Trophoblast cell (in vitro differentiated cells and primary cell): ENCODE measurements around the gene RNASE8.

ENCODE experiments used
- DNase-seq, 2 donors: peaks; one replicate each; pipeline ENCODE4 v3.0.0-alpha.2; 2016
- H2AFZ ChIP-seq: 2 replicates; pipeline ENCODE4 v1.6.1; 2013; ENCODE audit warnings: low read length, moderate library complexity, mild to moderate bottlenecking; ENCODE audit not compliant: insufficient read depth, poor library complexity
- H2AK5ac ChIP-seq: 2 replicates; pipeline ENCODE4 v1.6.1; 2013; ENCODE audit warnings: mild to moderate bottlenecking, low read length
- H2BK120ac ChIP-seq: 2 replicates; pipeline ENCODE4 v1.6.1; 2013; ENCODE audit warnings: low read length, mild to moderate bottlenecking, moderate library complexity; ENCODE audit not compliant: insufficient read depth, poor library complexity
- H2BK12ac ChIP-seq: 2 replicates; pipeline ENCODE4 v1.6.1; 2013; ENCODE audit warnings: mild to moderate bottlenecking, low read length, moderate library complexity
- H2BK5ac ChIP-seq: 2 replicates; pipeline ENCODE4 v1.6.1; 2013; ENCODE audit warnings: low read length, low read depth, moderate library complexity, mild to moderate bottlenecking; ENCODE audit not compliant: poor library complexity
- H3K14ac ChIP-seq: 2 replicates; pipeline ENCODE4 v1.6.1; 2013; ENCODE audit warnings: mild to moderate bottlenecking, low read length
- H3K18ac ChIP-seq: 2 replicates; pipeline ENCODE4 v1.6.1; 2013; ENCODE audit warnings: mild to moderate bottlenecking, low read length
- H3K23ac ChIP-seq: 2 replicates; pipeline ENCODE4 v1.6.1; 2013; ENCODE audit warnings: low read length
- H3K27ac ChIP-seq: 2 replicates; pipeline ENCODE4 v1.5.1; 2013; ENCODE audit warnings: low read depth, mild to moderate bottlenecking, inconsistent platforms, low read length, moderate library complexity
- H3K27me3 ChIP-seq: 2 replicates; pipeline ENCODE4 v1.6.1; 2013; ENCODE audit warnings: inconsistent platforms, mild to moderate bottlenecking, low read length, moderate library complexity; ENCODE audit not compliant: insufficient read depth
- H3K36me3 ChIP-seq, 2 experiments: 1 replicate in 1 of 2; 2 replicates in 1 of 2; pipeline ENCODE4 v1.6.1; 2013; ENCODE audit warnings: low read length in 2 of 2, mild to moderate bottlenecking in 2 of 2, moderate library complexity in 1 of 2; ENCODE audit not compliant: insufficient read depth in 2 of 2, control insufficient read depth in 1 of 2
- H3K4ac ChIP-seq: 2 replicates; pipeline ENCODE4 v1.6.1; 2013; ENCODE audit warnings: low read depth, mild to moderate bottlenecking, low read length, moderate library complexity
- H3K4me1 ChIP-seq, 2 experiments: 1 replicate in 1 of 2; 2 replicates in 1 of 2; pipeline ENCODE4 v1.6.1; 2013; ENCODE audit warnings: low read length in 2 of 2, mild to moderate bottlenecking in 2 of 2, moderate library complexity in 1 of 2; ENCODE audit not compliant: insufficient read depth in 2 of 2, control insufficient read depth in 1 of 2
- H3K4me2 ChIP-seq: 2 replicates; pipeline ENCODE4 v1.6.1; 2013; ENCODE audit warnings: inconsistent platforms, mild to moderate bottlenecking, low read length, moderate library complexity
- H3K4me3 ChIP-seq: 2 replicates; pipeline ENCODE4 v1.5.1; 2013; ENCODE audit warnings: mild to moderate bottlenecking, low read depth, low read length, inconsistent platforms
- H3K79me1 ChIP-seq: one replicate; pipeline ENCODE4 v1.6.1; 2013; ENCODE audit warnings: low read length
- H3K79me2 ChIP-seq: 2 replicates; pipeline ENCODE4 v1.6.1; 2013; ENCODE audit warnings: low read length, mild to moderate bottlenecking; ENCODE audit not compliant: control insufficient read depth, insufficient read depth, poor library complexity
- H3K9ac ChIP-seq: 2 replicates; pipeline ENCODE4 v1.6.1; 2013; ENCODE audit warnings: mild to moderate bottlenecking, low read length
- H3K9me3 ChIP-seq: 2 replicates; pipeline ENCODE4 v1.6.1; 2013; ENCODE audit warnings: low read depth, mild to moderate bottlenecking, control low read depth, inconsistent platforms, low read length; ENCODE audit not compliant: insufficient read depth
- H4K12ac ChIP-seq: 2 replicates; pipeline ENCODE4 v1.6.1; 2013; ENCODE audit warnings: low read depth, mild to moderate bottlenecking, low read length, moderate library complexity
- H4K8ac ChIP-seq: 2 replicates; pipeline ENCODE4 v1.6.1; 2013; ENCODE audit warnings: low read depth, mild to moderate bottlenecking, low read length, moderate library complexity
- H4K91ac ChIP-seq: one replicate; pipeline ENCODE4 v1.6.1; 2013; ENCODE audit warnings: low read depth, mild to moderate bottlenecking, low read length, moderate library complexity
- WGBS: extraction: QIAGEN DNeasy Blood & Tissue Kit; methylation state at CpG from one replicate; pipeline ENCODE4 v1.1.7; 2013; ENCODE audit warnings: missing lambda C conversion rate; ENCODE audit not compliant: insufficient read length, insufficient coverage; ENCODE audit errors: extremely low coverage; 5-methylcytosine and 5-hydroxymethylcytosine counted together

Gene RNASE8

GRCh38 chr14:21032326-21033132 is 25.1 kb upstream of the RNASE8 start:
- H3K23ac ChIP-seq: no peak overlapping the region
- WGBS: no CpG with 5 or more reads among the region's 5 CpGs
- no peak overlapping the region for H3K4ac ChIP-seq
- H2AFZ ChIP-seq: no peak overlapping the region
- H3K27me3 ChIP-seq: no peaks in the 10 kb centered on the region
- H2BK120ac ChIP-seq: no peak overlapping the region
- no peak overlapping the region for H3K4me2 ChIP-seq
- H3K79me1 ChIP-seq: no peaks in the 10 kb centered on the region
- no peaks in the 10 kb centered on the region for H3K79me2 ChIP-seq
- H2BK12ac ChIP-seq: no peak overlapping the region
- no peak overlapping the region for H3K9ac ChIP-seq
- H3K18ac ChIP-seq: no peak overlapping the region
- H3K36me3 ChIP-seq: no peaks in the 10 kb centered on the region
- no peak overlapping the region for H3K27ac ChIP-seq
- no peaks in the 10 kb centered on the region for H3K4me1 ChIP-seq
- no peak overlapping the region for H4K91ac ChIP-seq
- no peak overlapping the region for H3K4me3 ChIP-seq
- H4K12ac ChIP-seq: no peak overlapping the region
- no peak overlapping the region for H2AK5ac ChIP-seq
- no peak overlapping the region for H3K14ac ChIP-seq
- H4K8ac ChIP-seq: no peak overlapping the region
- peaks cover 2% of the 10 kb centered on the region for H3K9me3 ChIP-seq
- H2BK5ac ChIP-seq: no peak overlapping the region
- no peak for DNase-seq

GRCh38 chr14:21033133-21033698 is 24.4 kb upstream of the RNASE8 start:
- no peak overlapping the region for H4K8ac ChIP-seq
- no peaks in the 10 kb centered on the region for H3K79me1 ChIP-seq
- no peak overlapping the region for H3K23ac ChIP-seq
- no peaks in the 10 kb centered on the region for H3K79me2 ChIP-seq
- no peak overlapping the region for H3K4ac ChIP-seq
- no peak overlapping the region for H2BK12ac ChIP-seq
- H2BK120ac ChIP-seq: no peak overlapping the region
- H2AFZ ChIP-seq: no peak overlapping the region
- H3K4me2 ChIP-seq: no peak overlapping the region
- no peak overlapping the region for H3K18ac ChIP-seq
- peak overlapping the region; percentile 45 for H3K4me3 ChIP-seq
- H2AK5ac ChIP-seq: no peak overlapping the region
- no peak overlapping the region for H3K27ac ChIP-seq
- H3K9ac ChIP-seq: no peak overlapping the region
- peaks cover 2% of the 10 kb centered on the region for H3K9me3 ChIP-seq
- H3K14ac ChIP-seq: no peak overlapping the region
- H4K12ac ChIP-seq: no peak overlapping the region
- H3K27me3 ChIP-seq: no peaks in the 10 kb centered on the region
- DNase-seq: no peak
- WGBS: no CpG with 5 or more reads among the region's 4 CpGs
- no peaks in the 10 kb centered on the region for H3K36me3 ChIP-seq
- no peak overlapping the region for H2BK5ac ChIP-seq
- H4K91ac ChIP-seq: no peak overlapping the region
- H3K4me1 ChIP-seq: no peaks in the 10 kb centered on the region

GRCh38 chr14:21034707-21035106 is 22.9 kb upstream of the RNASE8 start, which contains the start of gene RNASE13:
RNASE13 (minus strand) TSS chr14:21034807; CDS start chr14:21034288, 519 bp downstream.
- H3K9me3 ChIP-seq: peaks cover 2% of the 10 kb centered on the region
- no peak within 1 kb of the TSS for H2BK5ac ChIP-seq
- H3K79me2 ChIP-seq: no peaks in the 10 kb centered on the region
- no peak within 1 kb of the TSS for H3K27ac ChIP-seq
- H3K4me3 ChIP-seq: no peak within 1 kb of the TSS
- no peak within 1 kb of the TSS for H3K4me2 ChIP-seq
- H4K12ac ChIP-seq: no peak within 1 kb of the TSS
- no peak within 1 kb of the TSS for H2AK5ac ChIP-seq
- no peak within 1 kb of the TSS for H2BK120ac ChIP-seq
- no peak within 1 kb of the TSS for H4K91ac ChIP-seq
- no peaks in the 10 kb centered on the region for H3K36me3 ChIP-seq
- no peak within 1 kb of the TSS for H3K9ac ChIP-seq
- H4K8ac ChIP-seq: no peak within 1 kb of the TSS
- H3K79me1 ChIP-seq: no peaks in the 10 kb centered on the region
- H2AFZ ChIP-seq: no peak within 1 kb of the TSS
- no peak for DNase-seq
- H3K23ac ChIP-seq: no peak within 1 kb of the TSS
- no peaks in the 10 kb centered on the region for H3K27me3 ChIP-seq
- H3K4me1 ChIP-seq: peaks cover 0 to 2% of the 10 kb centered on the region in 2 experiments
- no peak within 1 kb of the TSS for H3K4ac ChIP-seq
- WGBS: no CpG with 5 or more reads among the region's 5 CpGs
- H2BK12ac ChIP-seq: no peak within 1 kb of the TSS
- no peak within 1 kb of the TSS for H3K14ac ChIP-seq
- no peak within 1 kb of the TSS for H3K18ac ChIP-seq

GRCh38 chr14:21036751-21037150 is 20.9 kb upstream of the RNASE8 start:
- Histone ChIP-seq H3K4ac (no peak overlapping the region), H4K8ac (no peak overlapping the region), H3K4me3 (peak overlapping the region; percentile 23), H3K4me2 (no peak overlapping the region), H2BK12ac (no peak overlapping the region), H4K91ac (no peak overlapping the region), H3K9me3 (peaks cover under 1% of the 10 kb centered on the region), H2BK120ac (no peak overlapping the region), H3K9ac (no peak overlapping the region), H2AFZ (no peak overlapping the region), H3K27me3 (no peaks in the 10 kb centered on the region), H2BK5ac (no peak overlapping the region), H2AK5ac (no peak overlapping the region), H3K79me1 (no peaks in the 10 kb centered on the region), H3K23ac (no peak overlapping the region), H3K18ac (no peak overlapping the region), H3K79me2 (no peaks in the 10 kb centered on the region), H3K14ac (no peak overlapping the region), H3K4me1 (peaks cover 4 to 6% of the 10 kb centered on the region in 2 experiments), H3K36me3 (no peaks in the 10 kb centered on the region), H4K12ac (no peak overlapping the region), H3K27ac (no peak overlapping the region)
- no peak for DNase-seq
- WGBS: no CpG with 5 or more reads among the region's 7 CpGs
